ENCODE results near the gene TRAPPC2. TPM values are rescaled to one million over a fixed set of nuclear protein-coding genes. Genes with fewer than 3 reads are reported as not detected.

The TRAPPC2 gene
- total RNA-seq, 1 experiment from 2014 or later = 11.4 TPM

DNA sequence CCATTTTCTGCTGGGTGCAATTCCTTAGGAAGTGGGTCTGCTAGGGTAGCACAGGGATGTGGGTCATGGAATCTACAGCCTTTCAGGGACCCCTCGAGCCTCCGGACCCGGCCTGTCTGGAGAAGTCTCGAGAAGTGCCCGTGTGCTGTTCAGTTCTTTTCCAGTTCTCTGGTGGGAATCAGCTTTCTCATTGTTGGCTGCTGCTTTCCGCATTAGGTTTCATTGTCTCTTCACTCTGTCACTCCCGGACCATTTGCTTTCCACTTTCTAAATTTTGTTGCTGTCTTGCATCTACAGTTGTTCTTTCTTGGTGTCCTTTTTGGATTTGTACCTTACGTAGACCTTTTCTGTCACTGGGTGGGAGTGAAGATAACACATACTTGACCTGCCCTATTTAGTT is 39.4 kb downstream of the TRAPPC2 start:
- Histone ChIP-seq H3K36me3 (ENCODE audit: control insufficient read depth, insufficient read depth, low read length) (no peaks in the 10 kb centered on the region), H3K27ac (ENCODE audit: low read length) (no peak overlapping the region), H3K4me3 (ENCODE audit: low read depth in 2 of 2, low read length in 2 of 2) (no peak overlapping the region), H3K9me3 (ENCODE audit: control insufficient read depth, insufficient read depth, low read depth, low read length) (no peaks in the 10 kb centered on the region), H3K4me1 (ENCODE audit: control insufficient read depth, insufficient read depth, low read length) (peaks cover 3% of the 10 kb centered on the region), H3K27me3 (ENCODE audit: control insufficient read depth, insufficient read depth, low read length) (no peaks in the 10 kb centered on the region)
- TF ChIP-seq, protein P1, sequence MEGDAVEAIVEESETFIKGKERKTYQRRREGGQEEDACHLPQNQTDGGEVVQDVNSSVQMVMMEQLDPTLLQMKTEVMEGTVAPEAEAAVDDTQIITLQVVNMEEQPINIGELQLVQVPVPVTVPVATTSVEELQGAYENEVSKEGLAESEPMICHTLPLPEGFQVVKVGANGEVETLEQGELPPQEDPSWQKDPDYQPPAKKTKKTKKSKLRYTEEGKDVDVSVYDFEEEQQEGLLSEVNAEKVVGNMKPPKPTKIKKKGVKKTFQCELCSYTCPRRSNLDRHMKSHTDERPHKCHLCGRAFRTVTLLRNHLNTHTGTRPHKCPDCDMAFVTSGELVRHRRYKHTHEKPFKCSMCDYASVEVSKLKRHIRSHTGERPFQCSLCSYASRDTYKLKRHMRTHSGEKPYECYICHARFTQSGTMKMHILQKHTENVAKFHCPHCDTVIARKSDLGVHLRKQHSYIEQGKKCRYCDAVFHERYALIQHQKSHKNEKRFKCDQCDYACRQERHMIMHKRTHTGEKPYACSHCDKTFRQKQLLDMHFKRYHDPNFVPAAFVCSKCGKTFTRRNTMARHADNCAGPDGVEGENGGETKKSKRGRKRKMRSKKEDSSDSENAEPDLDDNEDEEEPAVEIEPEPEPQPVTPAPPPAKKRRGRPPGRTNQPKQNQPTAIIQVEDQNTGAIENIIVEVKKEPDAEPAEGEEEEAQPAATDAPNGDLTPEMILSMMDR (IDR thresholded peaks at IDR 0.05) = no peak
- TF ChIP-seq, protein P2, sequence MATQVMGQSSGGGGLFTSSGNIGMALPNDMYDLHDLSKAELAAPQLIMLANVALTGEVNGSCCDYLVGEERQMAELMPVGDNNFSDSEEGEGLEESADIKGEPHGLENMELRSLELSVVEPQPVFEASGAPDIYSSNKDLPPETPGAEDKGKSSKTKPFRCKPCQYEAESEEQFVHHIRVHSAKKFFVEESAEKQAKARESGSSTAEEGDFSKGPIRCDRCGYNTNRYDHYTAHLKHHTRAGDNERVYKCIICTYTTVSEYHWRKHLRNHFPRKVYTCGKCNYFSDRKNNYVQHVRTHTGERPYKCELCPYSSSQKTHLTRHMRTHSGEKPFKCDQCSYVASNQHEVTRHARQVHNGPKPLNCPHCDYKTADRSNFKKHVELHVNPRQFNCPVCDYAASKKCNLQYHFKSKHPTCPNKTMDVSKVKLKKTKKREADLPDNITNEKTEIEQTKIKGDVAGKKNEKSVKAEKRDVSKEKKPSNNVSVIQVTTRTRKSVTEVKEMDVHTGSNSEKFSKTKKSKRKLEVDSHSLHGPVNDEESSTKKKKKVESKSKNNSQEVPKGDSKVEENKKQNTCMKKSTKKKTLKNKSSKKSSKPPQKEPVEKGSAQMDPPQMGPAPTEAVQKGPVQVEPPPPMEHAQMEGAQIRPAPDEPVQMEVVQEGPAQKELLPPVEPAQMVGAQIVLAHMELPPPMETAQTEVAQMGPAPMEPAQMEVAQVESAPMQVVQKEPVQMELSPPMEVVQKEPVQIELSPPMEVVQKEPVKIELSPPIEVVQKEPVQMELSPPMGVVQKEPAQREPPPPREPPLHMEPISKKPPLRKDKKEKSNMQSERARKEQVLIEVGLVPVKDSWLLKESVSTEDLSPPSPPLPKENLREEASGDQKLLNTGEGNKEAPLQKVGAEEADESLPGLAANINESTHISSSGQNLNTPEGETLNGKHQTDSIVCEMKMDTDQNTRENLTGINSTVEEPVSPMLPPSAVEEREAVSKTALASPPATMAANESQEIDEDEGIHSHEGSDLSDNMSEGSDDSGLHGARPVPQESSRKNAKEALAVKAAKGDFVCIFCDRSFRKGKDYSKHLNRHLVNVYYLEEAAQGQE (IDR thresholded peaks at IDR 0.05; ENCODE audit: insufficient read depth in 1 of 2, low read depth in 2 of 2, low read length in 1 of 2) = no peak
- TF ChIP-seq SIN3A (IDR thresholded peaks at IDR 0.05; ENCODE audit: borderline replicate concordance, insufficient read depth, low read depth, low read length) (no peak), TCF7L2 (IDR thresholded peaks at IDR 0.05; ENCODE audit: low read depth, low read length) (no peak), POLR2AphosphoS5 (IDR thresholded peaks at IDR 0.05; ENCODE audit: low read depth, low read length) (no peak)
- no peak for DNase-seq (ENCODE audit: low read depth, low spot score)
- POLR2A ChIA-PET = no interaction called here
- in situ Hi-C loops (cut with HindIII; ENCODE audit: low pct_unique_long_range_greater_than_20kb, low sequenced_read_pairs) = no loop called here
- intact Hi-C loops (cut with micrococcal nuclease; ENCODE audit: unreplicated experiment) = no loop called here
- CTCF ChIA-PET = no interaction called here
- no peak for ATAC-seq
- no TSS peak for BruUV-seq (replicated peaks)

DNA sequence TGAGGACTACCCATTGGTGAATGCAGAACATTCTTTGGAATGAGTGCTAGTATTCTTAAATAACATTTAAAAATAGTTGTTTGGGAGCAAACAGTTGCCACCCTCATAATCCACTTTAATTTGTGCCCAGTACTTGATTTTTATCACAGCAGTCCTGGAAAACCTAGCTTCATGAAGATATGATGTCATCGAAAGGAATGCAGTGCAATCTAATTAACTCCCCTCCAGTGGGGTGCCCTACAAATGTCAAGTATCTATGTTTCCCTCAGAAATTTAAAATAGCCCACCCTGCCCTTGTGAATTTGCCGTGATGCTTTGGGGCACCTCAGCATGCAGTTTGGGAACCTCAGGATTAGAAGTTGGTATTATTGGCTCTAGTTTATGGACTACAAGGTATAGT is 40.1 kb downstream of the TRAPPC2 start:
- no peaks in the 10 kb centered on the region for H3K9me3 ChIP-seq (ENCODE audit: control insufficient read depth, insufficient read depth, low read depth, low read length)
- POLR2A ChIA-PET = no interaction called here
- TF ChIP-seq, protein P1 (IDR thresholded peaks at IDR 0.05) = no peak
- TF ChIP-seq, protein P2 (IDR thresholded peaks at IDR 0.05; ENCODE audit: insufficient read depth in 1 of 2, low read depth in 2 of 2, low read length in 1 of 2) = no peak
- TF ChIP-seq TCF7L2 (IDR thresholded peaks at IDR 0.05; ENCODE audit: low read depth, low read length) (no peak), POLR2AphosphoS5 (IDR thresholded peaks at IDR 0.05; ENCODE audit: low read depth, low read length) (no peak), SIN3A (IDR thresholded peaks at IDR 0.05; ENCODE audit: borderline replicate concordance, insufficient read depth, low read depth, low read length) (no peak)
- in situ Hi-C loops (cut with HindIII; ENCODE audit: low pct_unique_long_range_greater_than_20kb, low sequenced_read_pairs) = no loop called here
- ATAC-seq (no peak), DNase-seq (ENCODE audit: low read depth, low spot score) (no peak)
- H3K4me1 ChIP-seq (ENCODE audit: control insufficient read depth, insufficient read depth, low read length) = peaks cover 3% of the 10 kb centered on the region
- H3K36me3 ChIP-seq (ENCODE audit: control insufficient read depth, insufficient read depth, low read length) = no peaks in the 10 kb centered on the region
- H3K27ac ChIP-seq (ENCODE audit: low read length) = no peak overlapping the region
- BruUV-seq (replicated peaks) = no TSS peak
- intact Hi-C loops (cut with micrococcal nuclease; ENCODE audit: unreplicated experiment) = no loop called here
- CTCF ChIA-PET = no interaction called here
- H3K27me3 ChIP-seq (ENCODE audit: control insufficient read depth, insufficient read depth, low read length) = no peaks in the 10 kb centered on the region
- H3K4me3 ChIP-seq (ENCODE audit: low read depth in 2 of 2, low read length in 2 of 2) = no peak overlapping the region

Measured in Panc1 (cell line).